ENCODE results near the gene SMIM26.

Gene SMIM26

DNA sequence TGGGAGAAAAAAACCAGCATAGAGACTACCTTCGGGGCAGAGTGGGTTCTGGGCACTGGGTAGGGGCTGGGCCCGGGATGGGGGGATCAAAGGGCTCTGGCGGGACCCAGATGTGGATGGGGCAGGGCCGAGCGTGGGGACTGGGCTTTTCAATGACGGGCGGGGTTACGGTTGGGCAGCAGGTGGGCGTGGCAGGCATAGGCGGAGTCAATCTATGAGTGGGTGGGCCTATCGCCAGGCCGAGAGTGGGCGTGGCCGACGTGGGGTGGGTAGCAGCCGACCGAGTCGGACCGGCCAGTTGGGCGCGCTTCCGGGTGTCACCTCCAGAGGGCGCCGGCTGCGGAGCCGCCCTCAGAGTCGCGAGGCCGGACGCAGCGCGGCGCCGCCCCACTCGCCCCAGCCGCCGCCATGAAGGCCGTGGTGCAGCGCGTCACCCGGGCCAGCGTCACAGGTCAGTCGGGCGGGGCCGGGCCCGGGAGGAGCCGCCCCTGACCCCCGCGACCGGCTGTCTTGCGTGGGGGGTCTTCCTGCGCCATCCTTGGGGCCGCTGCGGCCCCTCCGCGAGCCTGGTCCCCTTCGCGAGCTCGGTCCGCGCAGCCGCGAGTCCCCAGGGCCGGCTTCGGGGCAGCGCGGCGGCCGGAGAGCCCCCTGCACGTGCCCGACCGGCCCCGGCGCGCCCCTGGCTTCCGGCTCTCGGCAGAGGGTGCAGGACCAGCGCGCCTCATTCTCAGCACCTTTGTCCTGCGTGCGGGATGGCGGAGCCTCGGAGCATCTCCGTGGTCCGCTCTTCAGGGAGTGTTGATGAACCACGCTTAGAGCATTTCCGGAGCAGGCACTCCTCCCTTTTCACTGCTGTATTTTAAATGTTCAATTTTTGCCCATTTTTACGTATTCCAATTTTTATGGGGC, 20.7 kb downstream of the SMIM26 start, which contains the start of gene DTD1:
Gene DTD1, plus strand, starts transcription at position 390 of the 909 bp plus-strand sequence. Its CDS starts 19 bp downstream, at position 409.
- peak; percentile 66 for DNase-seq

- no peak for DNase-seq
Observed at GRCh38 chr20:18588574-18588933, 21.3 kb downstream of the SMIM26 start.

- no peak for DNase-seq
Observed at GRCh38 chr20:18589941-18590674, 22.9 kb downstream of the SMIM26 start.

GRCh38 chr20:18596270-18596669, 29.0 kb downstream of the SMIM26 start:
- DNase-seq = no peak

GRCh38 chr20:18609741-18610140, 42.5 kb downstream of the SMIM26 start:
- no peak for DNase-seq

- no peak for DNase-seq
Observed at GRCh38 chr20:18611492-18611891, 44.3 kb downstream of the SMIM26 start.

DNA sequence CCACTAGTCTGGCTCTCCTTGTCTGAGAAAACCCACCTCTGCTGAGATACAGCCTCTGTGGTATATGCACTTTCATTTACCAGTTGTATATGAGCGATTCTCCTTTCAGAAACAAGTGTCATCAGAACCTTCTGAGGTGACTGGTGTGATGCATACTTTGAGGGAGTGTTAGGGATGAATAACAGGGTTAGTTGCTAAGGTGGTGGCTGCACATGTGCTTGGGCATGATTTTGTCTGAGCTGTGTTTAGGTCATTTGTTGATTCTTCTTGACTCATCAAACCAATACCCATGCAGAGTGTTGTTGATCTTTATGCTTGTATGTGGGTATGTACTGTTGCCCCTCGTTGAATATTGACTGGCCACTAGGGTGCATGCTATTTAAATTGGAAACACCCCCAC, 46.3 kb downstream of the SMIM26 start:
- no peak for DNase-seq

DNA sequence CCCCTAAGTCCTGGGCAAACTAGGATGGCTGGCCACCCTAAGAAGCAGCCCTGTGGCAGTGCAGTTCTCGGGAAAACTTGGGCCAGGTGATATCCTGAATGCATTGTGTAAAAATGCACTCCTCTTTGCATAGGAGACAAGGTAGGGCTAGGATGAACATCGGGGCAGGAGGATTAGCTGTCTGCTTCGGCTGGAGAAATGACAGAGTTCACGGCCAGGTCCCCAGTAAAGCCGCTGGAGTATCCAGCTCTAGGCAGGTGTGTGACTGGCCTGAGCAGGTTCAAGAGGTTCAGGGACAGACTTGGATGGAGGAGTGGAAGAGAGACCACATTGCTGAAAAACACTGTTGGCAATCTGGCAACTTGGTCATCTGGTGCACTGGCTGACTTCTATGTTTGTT, 47.0 kb downstream of the SMIM26 start:
- DNase-seq = no peak

DNA sequence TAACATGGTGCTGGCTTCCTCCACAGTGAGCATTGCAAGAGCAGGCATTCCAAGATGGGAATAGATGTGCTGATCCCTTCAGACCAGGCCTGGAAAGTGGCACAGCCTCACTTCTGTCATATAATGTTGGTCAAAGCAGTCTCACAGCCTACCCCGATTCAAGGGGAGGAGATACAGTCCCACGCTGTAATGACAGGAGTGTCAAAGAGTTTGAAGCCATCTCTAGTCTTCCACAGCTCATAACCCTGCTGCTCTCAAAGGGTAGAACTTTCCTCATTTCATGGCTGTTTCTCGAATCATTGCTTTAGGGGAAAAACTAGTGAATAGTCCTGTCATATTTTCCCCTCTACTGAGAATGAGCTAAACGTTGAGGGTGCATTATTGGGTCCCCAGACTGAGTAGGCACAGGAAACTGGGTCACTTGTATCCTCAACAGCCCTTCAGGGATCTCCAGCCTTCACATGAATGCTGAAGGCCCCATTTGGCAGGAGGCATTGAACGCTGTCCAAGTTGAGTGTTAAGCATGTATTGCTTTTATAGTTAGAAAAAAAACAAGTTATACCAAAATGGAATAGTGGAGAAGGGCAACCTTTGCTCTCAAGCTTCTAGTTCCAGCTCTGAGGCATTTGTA, 47.9 kb downstream of the SMIM26 start:
- DNase-seq = no peak

Measured in activated CD4-positive, alpha-beta T cell treated with anti-CD3 and anti-CD28 coated beads for 1 hour (primary cell).